HG03139 (cell line): Measurements from ENCODE around the gene ANKS3.

ENCODE experiments used
- ATAC-seq: cut with Tn5 transposase; IDR thresholded peaks from one replicate; pipeline ENCODE4 v1.9.1; 2021; ENCODE audit not compliant: unreplicated experiment

ANKS3 gene

DNA sequence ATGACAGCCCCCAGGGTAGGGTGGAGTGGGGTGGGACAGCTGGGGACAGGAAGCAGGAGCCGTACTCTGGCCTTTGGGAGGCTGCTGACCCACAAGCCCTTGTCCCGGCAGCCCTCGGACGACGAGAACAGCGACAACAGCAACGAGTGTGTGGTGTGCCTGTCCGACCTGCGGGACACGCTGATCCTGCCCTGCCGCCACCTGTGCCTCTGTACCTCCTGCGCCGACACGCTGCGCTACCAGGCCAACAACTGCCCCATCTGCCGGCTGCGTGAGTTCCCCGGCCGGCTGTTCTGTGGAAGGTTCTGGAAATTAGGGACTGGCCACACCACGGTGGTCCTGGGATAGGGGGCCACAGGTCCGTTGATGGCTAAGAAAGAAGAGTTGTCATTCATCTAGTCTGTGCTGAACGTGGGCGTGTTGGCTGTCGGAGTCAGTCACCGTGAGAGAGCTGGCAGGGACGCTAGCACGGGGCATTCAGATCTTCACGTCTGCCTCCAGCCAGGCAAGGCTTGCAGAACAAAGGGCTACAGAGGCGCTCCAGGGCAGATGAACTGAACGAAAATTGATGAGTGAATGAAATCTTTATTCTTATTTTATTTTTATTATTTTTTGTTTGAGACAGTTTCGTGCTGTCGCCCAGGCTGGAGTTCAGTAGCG is 60.6 kb downstream of the ANKS3 start:
- no peak for ATAC-seq

DNA sequence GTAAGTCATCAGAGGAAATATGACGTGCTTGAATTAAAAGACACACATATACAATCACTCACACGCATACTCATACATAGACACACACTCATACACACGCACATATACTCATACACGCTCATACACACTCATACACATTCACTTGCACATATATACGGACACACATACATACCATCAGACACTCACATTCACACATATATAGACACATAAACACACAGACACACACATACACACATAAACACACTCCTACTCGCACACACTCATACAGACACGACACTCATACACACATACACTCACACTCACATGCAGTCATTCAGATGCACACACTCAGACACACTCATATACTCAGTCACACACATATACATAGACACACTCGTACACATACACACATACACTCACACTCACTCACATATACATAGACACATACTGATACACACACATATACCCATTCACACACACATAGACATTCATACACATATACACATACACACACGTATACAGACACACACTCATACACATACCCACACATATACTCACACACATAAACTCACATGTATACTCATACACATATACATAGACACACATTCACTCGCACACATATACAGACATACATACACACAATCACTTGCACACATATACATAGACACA is 65.6 kb downstream of the ANKS3 start:
- no peak for ATAC-seq

DNA sequence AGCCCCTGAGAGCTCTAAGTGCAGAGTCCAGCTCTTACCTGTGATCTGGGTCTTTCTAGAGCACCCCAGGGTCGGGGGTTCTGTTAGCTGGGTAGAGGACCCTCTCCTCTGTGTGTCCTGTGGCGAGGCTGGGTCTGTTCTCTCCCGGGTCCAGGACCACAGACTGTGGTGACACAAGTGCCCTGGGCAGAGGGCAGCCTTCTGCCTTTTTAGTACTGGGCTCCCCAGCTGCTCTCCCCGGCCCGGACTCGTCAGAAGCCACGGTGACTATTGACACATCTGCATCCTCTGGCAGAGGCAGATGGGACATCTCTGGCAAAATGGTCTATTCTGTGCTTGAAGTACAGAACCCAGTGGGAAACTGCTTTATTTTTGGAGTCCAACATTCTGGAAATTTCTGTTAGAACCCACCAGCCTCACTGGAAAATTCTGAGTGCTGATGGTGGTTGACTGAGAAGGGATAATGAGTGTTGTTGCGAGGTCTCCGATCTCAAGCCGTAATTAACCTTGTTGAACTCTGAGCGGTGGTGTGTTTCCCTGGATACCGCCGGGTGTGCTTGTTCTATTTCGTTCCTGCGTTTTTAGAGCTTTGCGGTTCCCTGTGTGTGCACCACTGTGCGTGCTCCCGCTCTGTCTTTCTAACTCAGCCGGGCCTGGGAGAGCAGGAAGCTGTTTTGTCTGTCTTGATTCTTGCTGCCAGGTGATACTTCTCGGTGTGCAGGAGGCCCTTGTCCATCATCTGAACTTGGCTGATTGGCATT is 66.7 kb downstream of the ANKS3 start:
- no peak for ATAC-seq

DNA sequence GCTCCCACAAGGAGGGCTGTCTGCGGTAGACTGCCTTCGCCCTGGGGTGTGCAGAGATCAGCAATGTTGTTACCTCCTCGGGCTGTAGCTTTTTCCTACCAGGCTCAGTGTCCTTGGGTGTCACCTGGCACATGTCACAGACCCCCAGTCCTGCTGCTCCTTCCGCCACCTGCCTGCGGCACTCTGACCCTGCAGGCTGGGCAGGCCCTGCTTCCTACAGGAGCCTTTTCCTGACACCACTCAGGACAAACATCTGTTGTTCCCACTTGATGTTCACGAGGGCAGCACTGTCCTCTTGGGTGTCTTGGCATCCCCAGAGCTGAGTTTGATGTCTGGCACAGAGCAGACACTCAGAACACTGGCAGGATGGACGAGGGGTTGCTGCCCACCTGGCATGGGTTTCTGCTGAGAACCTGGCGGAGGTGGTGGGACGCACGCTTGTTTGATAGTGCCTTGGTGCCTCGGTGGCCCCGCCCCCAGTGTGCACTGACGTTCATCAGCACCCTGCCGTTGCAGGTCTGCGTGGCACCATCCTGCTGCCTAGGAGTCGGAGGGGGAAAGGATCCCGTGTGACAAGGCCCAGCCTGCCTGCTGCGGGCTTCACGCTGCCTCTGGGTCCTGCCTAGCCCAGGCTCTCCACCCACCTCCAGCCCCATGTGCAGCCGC is 67.4 kb downstream of the ANKS3 start:
- no peak for ATAC-seq

DNA sequence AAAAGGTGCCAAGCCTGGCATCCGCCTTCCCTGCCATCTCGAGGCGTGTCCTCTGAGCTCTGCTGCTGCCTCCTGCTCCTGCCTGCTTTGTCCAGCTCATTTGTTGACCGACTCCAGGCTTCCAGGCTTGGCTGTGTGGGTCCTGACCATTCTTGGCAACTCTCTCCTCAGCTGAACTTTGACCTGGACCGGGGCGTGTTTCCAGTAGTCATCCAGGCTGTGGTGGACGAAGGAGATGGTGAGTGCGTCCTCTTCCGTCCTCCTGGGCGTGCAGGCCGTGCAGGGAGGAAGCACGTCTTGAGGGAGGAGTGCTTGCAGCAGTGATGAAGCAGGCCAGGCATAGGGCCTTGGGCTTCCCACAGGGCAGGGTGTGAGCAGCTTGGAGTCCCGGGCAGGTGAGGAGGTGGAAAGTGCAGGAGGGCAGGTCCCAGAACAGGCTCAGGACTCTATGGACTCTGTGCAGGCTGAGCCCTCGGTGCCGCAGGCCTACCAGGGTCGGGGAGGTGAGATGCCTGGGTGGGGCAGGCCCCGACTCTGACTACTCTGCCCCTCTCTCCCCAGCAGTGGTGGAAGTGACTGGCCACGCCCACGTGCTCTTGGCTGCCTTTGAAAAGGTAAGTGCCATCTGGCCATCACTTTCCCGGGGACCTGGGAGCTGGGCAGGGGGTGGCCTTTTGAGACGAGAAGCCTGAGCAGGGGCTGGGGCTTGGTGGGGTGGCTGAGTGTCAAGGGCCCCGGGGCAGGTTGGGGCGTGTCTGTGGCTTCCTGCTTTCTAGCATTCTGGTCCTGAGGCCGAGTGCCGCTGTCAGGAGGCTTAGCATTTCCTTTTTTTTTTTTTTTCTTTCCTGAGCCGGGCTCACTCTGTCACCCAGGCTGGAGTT is 69.3 kb downstream of the ANKS3 start:
- no peak for ATAC-seq

DNA sequence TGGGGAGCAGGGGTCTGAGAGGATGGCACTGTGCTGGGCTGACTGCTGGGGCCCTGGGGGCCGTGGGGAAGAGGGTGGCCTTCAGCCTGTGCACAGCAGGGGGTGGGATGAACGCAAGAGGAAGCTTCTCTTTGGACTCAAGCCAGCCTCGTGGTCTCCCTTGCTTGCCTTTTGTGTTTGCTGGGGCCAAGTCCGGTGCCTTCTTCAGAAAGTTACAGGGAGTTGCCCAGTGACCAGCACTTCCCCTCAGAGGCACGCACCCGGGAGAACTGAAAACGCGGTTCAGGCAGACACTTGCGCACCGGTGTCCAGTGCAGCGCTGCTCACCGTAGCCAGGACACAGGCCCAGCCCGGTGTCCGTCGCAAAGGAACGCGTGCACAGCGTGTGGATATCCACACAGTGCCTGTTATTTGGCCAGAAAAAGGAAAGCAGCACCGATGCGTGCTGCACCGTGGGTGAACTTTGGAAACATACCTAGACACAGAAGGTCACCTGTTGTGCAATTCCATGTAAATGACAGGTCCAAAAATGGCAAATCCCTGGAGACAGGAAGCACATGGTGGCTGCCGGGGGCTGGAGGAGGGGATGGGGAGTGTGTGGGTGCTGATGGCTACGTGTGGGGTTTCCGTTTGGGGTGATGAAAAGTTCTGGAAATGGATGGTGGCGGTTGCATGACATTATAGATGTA is 70.2 kb downstream of the ANKS3 start:
- no peak for ATAC-seq

DNA sequence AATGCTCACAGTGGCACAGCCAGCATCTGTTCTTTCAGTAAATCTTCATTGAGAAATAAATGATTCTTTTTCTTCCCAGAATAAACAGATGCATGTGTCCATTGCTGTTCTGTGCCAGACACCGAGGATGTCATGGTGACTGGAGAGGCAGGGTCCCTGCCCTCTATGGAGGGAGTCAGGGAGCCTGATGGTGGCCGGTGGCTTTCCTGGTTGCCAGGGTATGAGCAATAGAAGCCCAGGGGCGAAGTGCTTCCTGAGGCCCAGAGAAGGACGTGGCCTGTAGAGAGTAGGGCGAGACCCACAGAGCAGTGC is 70.7 kb downstream of the ANKS3 start:
- no peak for ATAC-seq

DNA sequence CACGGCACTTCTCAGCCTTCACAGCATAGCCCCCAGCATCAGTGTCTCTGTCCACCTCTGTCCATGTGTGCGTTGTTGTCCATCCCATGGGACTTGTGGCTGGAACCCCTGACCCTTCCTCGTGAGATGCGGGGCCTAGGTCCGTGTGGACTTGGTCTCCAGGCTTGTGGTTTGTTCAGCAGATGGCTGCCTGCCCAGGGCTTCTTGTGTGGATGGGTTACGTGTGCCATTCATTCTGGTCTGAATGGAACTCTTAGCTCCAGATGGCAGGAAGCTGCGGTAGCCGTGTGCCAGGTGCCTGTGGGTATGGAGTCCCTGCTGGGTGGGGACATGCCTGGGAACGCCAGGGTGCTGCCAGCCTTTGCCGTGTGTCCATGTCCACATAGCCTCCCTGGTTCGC is 72.4 kb downstream of the ANKS3 start:
- no peak for ATAC-seq

DNA sequence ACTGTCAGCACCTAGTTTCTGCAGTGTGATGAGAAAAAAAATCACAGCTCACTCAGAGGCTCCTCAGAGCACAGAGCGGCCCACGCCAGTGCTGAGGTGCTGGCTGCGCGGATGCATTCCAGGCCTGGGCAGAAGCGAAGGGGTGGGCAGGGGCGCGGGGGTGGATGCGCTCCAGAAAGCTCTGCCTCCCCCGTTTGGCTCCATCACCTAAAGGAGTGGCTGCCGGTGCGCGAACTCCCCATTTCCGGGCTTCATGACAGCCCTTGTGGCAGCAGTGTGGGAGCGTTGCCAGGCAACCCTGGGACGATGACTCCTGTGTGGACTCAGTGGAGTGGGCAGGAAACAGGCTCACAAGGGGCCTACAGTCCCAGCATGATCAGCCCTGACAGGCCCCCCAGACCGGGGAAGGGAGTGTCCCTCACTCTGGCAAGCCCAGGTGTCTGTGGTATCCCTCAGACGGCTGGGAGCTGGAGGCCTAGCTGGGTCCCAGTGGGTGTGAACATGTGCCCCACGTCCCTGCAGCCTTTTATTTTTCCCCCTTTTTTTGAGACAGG is 73.5 kb downstream of the ANKS3 start:
- ATAC-seq = no peak

DNA sequence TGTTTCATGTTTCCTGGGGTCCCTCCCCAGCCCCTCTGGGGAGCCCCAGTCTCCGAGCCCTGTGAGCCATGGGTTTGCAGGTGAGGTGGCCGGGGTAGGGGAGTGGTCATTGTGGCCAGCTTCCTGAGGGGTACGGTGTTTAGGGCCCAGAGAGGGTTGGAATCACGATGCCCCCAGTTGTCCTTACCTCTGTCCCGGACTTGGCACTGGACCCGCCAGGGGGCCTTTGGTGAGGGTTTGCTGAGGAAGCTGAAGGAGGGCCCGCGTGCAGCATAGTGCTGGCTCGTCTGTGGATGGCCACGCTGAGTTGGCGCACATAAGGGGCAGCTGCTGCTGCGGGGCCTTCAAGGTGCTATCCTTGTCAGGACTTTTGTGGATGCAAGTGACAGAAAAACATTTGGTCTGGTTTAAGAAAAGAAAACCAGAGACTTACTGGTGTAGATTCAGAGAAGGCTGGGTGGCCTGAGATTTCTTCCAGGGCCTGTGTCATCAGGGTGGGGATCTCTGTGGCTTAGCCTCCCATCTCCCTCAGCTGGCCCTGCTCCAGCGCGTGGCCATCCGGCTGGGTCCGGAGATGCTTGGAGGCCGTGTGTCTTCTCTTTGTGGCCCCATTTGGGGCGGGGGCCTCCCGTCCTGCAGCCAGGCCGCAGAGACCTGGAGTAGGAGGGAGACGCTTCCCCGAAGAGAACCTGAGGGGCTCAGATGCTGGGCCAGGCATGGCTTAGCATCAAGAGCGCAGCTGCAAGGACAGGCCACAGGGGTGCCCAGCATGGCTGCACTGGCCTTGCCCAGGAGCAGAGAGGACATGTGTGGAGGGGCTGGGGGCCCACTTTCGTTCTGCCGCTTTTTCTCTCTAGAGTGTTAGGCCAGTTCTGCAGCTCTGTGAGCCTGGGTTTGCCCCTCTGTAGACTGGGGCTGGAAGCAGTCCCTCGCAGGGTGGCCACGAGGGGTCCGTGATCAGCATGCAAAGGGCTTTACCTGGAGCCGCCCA is 74.4 kb downstream of the ANKS3 start:
- ATAC-seq = no peak

DNA sequence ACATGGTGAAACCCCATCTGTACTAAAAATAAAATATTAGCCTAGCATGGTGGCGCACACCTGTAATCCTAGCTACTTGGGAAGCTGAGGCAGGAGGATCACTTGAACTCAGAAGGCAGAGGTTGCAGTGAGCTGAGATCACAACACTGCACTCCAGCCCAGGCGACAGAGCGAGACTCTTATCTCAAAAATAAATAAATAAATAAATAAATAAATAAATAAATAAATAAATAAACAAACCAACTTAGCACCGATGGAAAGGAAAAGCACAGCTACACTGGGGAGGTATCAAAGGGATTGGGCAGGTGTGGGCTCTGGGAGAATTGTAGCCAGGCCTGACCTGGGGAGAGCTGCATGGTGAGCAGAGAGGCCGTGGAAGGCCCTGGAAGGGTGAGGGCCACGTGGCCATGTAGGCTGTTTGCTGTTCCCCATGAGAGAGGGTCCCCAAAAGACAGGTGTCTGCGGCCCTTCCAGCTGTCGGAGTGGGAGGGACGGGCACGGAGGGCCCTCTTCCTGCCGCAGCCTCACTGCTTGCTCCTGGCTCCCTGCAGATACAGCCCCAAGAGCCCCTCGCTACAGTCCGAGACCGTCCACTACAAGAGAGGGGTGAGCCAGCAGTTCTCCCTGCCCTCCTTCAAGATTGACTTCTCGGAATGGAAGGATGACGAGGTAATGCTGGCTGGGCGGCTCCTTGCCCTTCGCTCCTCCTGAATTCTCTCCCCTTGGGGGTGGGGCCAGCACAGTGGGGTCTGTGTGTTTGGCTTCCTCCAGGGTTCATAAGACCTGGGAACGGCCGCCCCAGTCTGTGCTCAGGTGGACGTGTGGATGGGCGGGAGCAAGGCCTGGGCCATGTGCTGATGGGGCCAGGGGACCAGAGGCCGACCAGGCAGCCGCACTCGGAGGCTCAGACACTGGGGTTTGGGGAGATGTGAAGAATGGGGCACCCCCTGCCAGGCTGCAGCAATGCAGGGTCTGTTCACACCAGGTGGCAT is 77.1 kb downstream of the ANKS3 start:
- ATAC-seq = no peak

DNA sequence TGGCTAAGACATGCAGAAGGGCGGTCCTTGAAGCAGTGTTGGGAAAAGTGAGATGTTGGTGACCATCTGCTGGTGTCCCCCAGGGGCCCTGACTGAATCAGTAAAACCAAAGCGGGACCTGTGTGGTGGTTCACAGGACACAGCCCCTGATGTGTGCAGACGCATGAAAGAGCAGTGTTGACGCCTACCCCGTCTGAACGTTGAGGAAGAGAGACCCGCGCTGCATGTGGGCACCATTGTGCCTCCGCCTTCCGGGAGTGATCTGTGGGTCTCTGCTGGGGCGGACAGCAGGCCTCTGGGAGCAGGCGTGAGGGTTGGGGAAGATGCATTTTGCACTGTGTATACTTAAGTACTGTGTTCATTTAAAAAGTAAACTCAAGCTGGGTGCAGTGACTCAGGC is 77.8 kb downstream of the ANKS3 start:
- no peak for ATAC-seq

DNA sequence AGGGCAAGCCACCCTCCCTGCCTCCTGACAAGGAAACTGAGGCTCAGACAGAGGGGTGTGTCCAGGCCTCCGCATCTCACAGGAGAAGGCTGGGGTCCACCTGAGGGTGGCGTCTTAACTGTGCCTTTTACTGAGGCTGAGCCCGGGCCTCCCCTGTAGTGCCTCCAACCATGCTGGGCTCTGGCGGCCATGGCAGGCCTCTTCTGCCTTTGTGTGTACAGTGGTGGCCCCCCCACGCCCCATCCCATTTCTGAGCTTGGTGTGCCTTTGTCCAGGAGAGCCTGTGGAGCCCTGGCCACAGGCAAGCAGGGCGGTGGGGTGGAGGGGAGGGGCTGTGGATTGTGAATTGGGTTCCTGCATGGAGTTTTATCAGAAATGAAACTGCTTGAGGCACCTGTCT is 78.3 kb downstream of the ANKS3 start:
- ATAC-seq = no peak

DNA sequence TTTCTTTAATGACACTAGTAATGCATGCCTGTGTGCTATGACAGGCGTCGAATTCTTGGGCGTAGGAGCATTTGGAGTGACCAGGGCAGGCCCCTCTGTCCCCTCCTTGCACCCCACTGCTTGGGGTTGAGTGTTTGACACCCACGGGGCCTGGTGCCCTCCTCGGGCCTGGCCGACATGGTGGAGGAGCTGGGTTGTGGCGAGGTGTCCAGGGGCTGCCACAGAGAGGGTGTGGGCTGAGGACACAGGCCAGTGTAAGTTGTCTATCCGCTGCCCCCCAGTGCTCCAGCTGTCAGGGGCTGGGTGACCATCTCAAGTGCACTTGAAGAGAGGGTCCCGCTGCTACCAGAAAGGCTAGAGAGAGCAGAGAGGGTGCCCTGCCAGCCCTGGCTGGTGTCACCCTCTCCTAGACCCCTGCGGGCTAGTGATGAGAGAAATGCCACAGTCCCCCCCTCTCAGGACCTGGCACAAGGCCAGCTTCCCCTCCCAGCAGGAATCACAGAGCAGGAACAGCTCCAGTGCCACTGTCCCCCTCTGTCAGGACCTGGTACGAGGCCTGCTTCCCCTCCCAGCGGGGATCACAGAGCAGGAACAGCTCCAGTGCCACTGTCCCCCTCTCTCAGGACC is 79.0 kb downstream of the ANKS3 start:
- ATAC-seq = no peak

DNA sequence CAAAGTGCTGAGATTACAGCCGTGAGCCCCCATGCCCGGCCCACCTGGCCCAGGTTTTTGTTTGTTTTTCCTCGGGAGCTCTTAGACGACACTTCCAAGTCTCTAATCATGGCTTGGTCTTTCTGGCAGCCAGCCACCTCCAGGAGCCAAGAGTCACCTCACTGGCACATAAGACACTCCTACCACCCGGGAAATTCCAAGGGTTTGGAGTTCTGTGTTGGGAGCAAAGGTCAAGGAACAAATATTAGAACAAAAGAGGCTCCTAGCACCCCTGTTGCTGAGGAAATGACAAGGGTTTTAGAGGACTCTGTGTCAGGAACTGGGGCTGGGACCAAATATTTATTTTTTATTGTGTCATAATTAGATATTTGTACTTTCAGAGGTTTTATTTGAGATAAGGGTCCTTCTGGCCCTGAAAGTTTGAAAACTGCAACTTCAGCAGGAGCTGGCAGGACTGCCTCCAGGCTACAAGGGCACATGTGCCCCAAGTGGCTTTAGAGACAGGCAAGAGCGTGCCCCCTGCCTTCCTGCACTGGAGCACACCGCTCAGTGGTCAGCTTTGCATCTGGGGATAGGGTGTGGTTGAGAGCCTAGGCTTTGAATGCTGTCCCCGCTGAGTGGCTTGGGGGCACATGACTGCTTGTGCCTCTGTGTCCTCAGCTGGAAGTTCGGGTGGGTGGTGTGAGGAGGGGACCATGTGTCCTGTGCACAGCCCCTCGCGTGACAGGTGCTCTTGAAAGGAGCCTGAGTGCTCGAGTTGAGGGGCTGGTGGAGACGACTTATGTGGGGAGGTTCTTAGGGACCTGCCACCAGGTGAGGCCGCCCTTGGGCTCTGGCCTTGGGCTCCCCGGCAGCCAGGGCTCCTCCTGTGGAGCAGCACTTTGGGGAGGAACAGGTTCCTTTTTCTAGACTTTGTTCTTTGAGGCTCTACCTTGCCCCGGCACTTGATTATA is 79.8 kb downstream of the ANKS3 start:
- no peak for ATAC-seq

DNA sequence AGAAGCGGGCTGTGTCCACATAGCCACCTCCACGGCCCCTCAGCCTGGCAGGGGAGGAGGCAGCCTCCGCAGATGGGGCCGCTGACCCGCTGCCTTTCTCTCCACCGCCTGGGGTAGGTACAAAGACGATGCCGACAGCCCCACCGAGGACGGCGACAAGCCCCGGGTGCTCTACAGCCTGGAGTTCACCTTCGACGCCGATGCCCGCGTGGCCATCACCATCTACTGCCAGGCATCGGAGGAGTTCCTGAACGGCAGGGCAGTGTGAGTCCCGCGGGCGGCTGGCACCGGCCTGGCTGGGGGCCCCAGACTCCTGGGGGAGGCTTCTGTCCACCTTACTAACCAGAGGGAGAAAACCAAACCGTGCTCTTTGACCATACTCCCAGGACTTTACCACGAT is 81.5 kb downstream of the ANKS3 start:
- no peak for ATAC-seq
